ENCODE measurements around the gene PTPRT. TPM values are rescaled to one million over a fixed set of nuclear protein-coding genes. Genes with fewer than 3 reads are reported as not detected.

The PTPRT gene
- total RNA-seq, 4 donors from 2014 or later: under 0.01 to 0.64 (median 0.40) TPM

DNA sequence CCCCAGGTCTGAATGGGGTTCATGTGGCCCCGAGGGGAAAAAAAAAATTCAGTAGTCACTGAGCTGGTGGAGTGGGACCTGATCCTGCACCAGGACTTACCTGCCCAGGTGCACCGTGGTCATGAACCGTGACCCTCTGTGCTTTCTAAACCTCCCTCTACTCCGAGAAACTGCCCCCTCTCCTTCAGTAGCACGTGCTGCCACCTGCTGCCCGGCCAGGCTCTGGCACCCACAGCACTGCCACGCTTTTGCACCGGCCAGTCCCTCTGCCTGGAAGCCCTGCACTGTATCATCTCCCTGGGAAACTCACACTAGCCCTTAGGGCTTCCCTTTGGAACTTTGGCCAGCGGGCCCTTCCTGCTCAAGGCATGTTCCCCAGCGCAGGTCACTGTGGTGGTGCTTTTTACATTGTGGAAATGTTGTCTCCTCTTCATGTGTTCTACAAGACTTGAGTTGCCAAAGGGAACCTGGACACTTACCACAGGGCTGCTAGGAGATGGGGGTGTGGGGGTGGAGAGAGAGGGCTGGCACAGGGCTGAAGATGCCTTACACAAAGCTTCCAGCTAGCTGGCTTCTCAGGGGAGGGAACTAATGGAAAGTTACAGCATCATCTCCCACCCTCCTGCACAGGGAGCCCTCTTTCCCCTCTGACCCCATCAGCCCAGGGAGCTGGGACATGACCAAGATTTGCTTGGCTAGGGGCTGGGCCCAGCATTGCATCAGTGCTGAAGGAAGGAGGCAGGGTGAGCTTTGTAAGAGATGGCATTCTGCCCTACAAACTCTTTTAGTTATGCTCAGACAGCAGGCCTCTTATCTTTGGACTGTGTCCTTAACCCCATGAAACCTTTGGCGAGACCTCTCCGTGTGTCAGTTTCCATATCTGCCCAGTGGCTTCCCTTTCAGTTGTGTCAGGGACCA, 2.5 kb upstream of the PTPRT start:
- DNase-seq: no peak

DNA sequence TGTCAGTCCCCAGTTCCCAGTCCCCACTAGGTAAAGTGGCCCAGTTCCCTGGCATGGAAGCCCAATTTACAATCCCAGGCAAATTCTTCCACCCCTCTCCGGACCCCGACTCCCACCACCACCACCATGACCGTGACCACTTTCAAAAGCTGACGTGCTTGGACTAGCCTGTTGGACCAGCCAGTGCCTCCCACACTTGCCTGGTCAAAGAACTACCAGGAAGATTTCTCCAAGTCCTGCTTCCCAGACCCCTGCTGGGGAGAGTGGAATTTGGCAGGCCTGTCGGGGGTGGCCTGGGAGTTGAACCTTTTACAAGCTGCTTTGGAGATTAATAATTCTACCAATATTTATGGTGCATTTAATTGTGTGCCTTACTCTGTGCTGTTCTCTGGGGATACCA, 1.4 kb upstream of the PTPRT start:
- peaks cover 44% of the 10 kb centered on the region for H3K27me3 ChIP-seq
- no peak overlapping the region for H3K27ac ChIP-seq
- no peak for DNase-seq
- H3K36me3 ChIP-seq: no peaks in the 10 kb centered on the region
- 73% methylated on average over 5 of the region's 5 CpGs; no CpG with 5 or more reads in 1 of the 2 donors for WGBS, 2 donors (ENCODE audit: low coverage in 1 of 2)
- TF ChIP-seq POLR2AphosphoS5 (IDR thresholded peaks at IDR 0.05) (no peak), EP300 (IDR thresholded peaks at IDR 0.05; ENCODE audit: low read depth) (no peak), POLR2A (IDR thresholded peaks at IDR 0.05) (no peak)
- TF ChIP-seq, protein P1, sequence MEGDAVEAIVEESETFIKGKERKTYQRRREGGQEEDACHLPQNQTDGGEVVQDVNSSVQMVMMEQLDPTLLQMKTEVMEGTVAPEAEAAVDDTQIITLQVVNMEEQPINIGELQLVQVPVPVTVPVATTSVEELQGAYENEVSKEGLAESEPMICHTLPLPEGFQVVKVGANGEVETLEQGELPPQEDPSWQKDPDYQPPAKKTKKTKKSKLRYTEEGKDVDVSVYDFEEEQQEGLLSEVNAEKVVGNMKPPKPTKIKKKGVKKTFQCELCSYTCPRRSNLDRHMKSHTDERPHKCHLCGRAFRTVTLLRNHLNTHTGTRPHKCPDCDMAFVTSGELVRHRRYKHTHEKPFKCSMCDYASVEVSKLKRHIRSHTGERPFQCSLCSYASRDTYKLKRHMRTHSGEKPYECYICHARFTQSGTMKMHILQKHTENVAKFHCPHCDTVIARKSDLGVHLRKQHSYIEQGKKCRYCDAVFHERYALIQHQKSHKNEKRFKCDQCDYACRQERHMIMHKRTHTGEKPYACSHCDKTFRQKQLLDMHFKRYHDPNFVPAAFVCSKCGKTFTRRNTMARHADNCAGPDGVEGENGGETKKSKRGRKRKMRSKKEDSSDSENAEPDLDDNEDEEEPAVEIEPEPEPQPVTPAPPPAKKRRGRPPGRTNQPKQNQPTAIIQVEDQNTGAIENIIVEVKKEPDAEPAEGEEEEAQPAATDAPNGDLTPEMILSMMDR (IDR thresholded peaks at IDR 0.05): no peak
- intact Hi-C loops (cut with DNase I; ENCODE audit: low total_unique reads): no loop called here
- in situ Hi-C loops (cut with MboI; ENCODE audit: low pct_ligation_motif_present in 1 of 4, low pct_unique_long_range_greater_than_20kb in 1 of 4, low sequenced_read_pairs in 3 of 4): loop anchor here (25.0 kb wide), 5 partner anchors 96 to 1454 kb away; no protein-coding TSS in a partner anchor
- no peaks in the 10 kb centered on the region for H3K9me3 ChIP-seq
- H3K4me1 ChIP-seq: peaks cover 0 to 6% (median 3%) of the 10 kb centered on the region in 4 donors
- no peak overlapping the region for H3K4me3 ChIP-seq

More for the DNA sequence above, 2.5 kb upstream of the PTPRT start:
- intact Hi-C loops (cut with DNase I; ENCODE audit: low total_unique reads): no loop called here
- Histone ChIP-seq H3K4me3 (no peak overlapping the region), H3K9me3 (no peaks in the 10 kb centered on the region), H3K27me3 (peaks cover 41% of the 10 kb centered on the region), H3K4me1 (peaks cover 0 to 6% (median 3%) of the 10 kb centered on the region in 4 donors), H3K27ac (no peak overlapping the region), H3K36me3 (no peaks in the 10 kb centered on the region)
- TF ChIP-seq, protein P1 (IDR thresholded peaks at IDR 0.05): peak; percentile 13 to 26 (median 14)
- TF ChIP-seq POLR2A (IDR thresholded peaks at IDR 0.05): no peak
- in situ Hi-C loops (cut with MboI; ENCODE audit: low pct_ligation_motif_present in 1 of 4, low pct_unique_long_range_greater_than_20kb in 1 of 4, low sequenced_read_pairs in 3 of 4): loop anchor here (25.0 kb wide), 5 partner anchors 95 to 1455 kb away; no protein-coding TSS in a partner anchor
- WGBS, 2 donors (ENCODE audit: low coverage in 1 of 2): 7 to 24% methylated on average over 3 to 12 of the region's 12 CpGs

DNA sequence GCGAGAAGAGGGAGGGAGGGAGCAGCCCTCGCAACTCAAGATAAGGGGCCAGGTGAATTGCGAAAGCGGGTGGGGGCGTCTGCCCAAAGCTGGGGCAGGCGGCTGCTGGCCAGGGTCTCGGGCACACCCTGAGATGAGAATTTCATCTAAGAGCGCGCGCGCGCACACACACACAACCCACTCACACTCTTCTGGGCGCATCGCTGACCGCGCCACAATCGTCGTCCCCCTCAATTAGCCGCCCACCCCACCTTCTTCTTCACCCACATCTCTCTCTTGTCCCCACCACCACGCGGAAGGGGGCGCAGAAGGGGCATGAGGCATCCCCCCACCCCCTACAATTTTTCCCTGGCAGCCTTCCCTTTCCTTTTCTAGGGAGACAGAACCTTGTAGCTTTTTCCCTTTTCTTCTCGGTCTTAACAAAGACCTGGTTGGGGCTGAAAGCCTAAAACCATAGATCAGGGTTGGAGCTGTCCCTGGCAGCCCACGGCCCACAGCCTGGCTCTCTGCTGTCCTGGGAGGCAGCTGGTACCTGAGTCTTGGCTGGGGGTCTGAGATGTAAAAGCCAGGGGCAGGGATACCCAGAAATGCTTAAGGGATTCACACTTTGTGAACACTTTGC, 737 bp upstream of the PTPRT start:
- Histone ChIP-seq H3K4me3 (no peak overlapping the region), H3K4me1 (peaks cover 0 to 6% (median 3%) of the 10 kb centered on the region in 4 donors), H3K9me3 (no peaks in the 10 kb centered on the region), H3K27me3 (peaks cover 44% of the 10 kb centered on the region), H3K27ac (no peak overlapping the region), H3K36me3 (no peaks in the 10 kb centered on the region)
- in situ Hi-C loops (cut with MboI; ENCODE audit: low pct_ligation_motif_present in 1 of 4, low pct_unique_long_range_greater_than_20kb in 1 of 4, low sequenced_read_pairs in 3 of 4) (loop anchor here (25.0 kb wide), 5 partner anchors 97 to 1453 kb away; no protein-coding TSS in a partner anchor), intact Hi-C loops (cut with DNase I; ENCODE audit: low total_unique reads) (no loop called here)
- no peak for TF ChIP-seq POLR2AphosphoS5 (IDR thresholded peaks at IDR 0.05)
- no peak for TF ChIP-seq POLR2A (IDR thresholded peaks at IDR 0.05)
- TF ChIP-seq, protein P1 (IDR thresholded peaks at IDR 0.05): no peak
- no peak for TF ChIP-seq EP300 (IDR thresholded peaks at IDR 0.05; ENCODE audit: low read depth)
- 13 to 21% methylated on average over 13 to 24 of the region's 24 CpGs for WGBS, 2 donors (ENCODE audit: low coverage in 1 of 2)
- DNase-seq: no peak

All from transverse colon (tissue), 4 donors.